Gastrocnemius medialis (tissue), 4 donors: ENCODE data around the gene ENKUR. TPM values are rescaled to one million over a fixed set of nuclear protein-coding genes. Genes with fewer than 3 reads are reported as not detected.
"Not testable (repeated sequence)": the region's sequence is repeated elsewhere in the genome, so short reads cannot be mapped to it uniquely, and the experiment has no call there.

Experiments used
- ATAC-seq, 2 donors: fragments of 150-250 bp; one replicate each; pipeline ENCODE4 v1.9.1; 2016
- DNase-seq, 2 donors: peaks; one replicate each; pipeline ENCODE4 v3.0.0-alpha.2; 2019
- H3K27ac ChIP-seq, 4 donors: fragments of 200-600 bp; sonication (generic); 1 replicate in 1 of 4; 2 replicates in 3 of 4; pipeline ENCODE4 v1.5.1; 2016 to 2018; ENCODE audit warnings: mild to moderate bottlenecking in 2 of 4, moderate library complexity in 1 of 4
- H3K27me3 ChIP-seq, 3 donors: fragments of 200-600 bp; sonication (generic) in 2 of 3; 1 replicate in 1 of 3; 2 replicates in 2 of 3; pipeline versions ENCODE4 v1.5.1 to v1.6.0; 2016 to 2019; ENCODE audit warnings: mild to moderate bottlenecking in 1 of 3, moderate library complexity in 1 of 3
- H3K36me3 ChIP-seq, 2 donors: fragments of 200-600 bp; sonication (generic) in 1 of 2; one replicate each; pipeline ENCODE4 v1.5.1; 2017 to 2018
- H3K4me1 ChIP-seq, 2 donors: fragments of 200-600 bp; sonication (generic) in 1 of 2; one replicate each; pipeline ENCODE4 v1.5.1; 2016 to 2017; ENCODE audit warnings: mild to moderate bottlenecking in 2 of 2
- H3K4me3 ChIP-seq, 4 donors: fragments of 200-600 bp; sonication (generic) in 3 of 4; 1 replicate in 1 of 4; 2 replicates in 3 of 4; pipeline ENCODE4 v1.5.1; 2016 to 2019; ENCODE audit warnings: mild to moderate bottlenecking in 2 of 4
- H3K9me3 ChIP-seq, 3 donors: fragments of 200-600 bp; sonication (generic) in 2 of 3; 1 replicate in 1 of 3; 2 replicates in 2 of 3; pipeline ENCODE4 v1.5.1; 2016 to 2019
- POLR2A ChIP-seq, 2 donors: fragments of 450-650 bp; IDR thresholded peaks; one replicate each; pipeline ENCODE4 v1.6.1; 2017; ENCODE audit warnings: antibody characterized with exemption in 2 of 2, mild to moderate bottlenecking in 2 of 2, moderate library complexity in 2 of 2
- in situ Hi-C, 4 donors: fragments of 200-750 bp; cut with MboI; loops; one replicate each; pipeline versions ENCODE4 v1.15.0 to v1.8.0; 2017; ENCODE audit warnings: low sequenced_read_pairs in 4 of 4
- intact Hi-C: fragments of 100-400 bp; cut with DNase I; formaldehyde crosslinking; loops from one replicate; pipeline ENCODE4 v1.15.1; 2023; ENCODE audit warnings: low total_unique reads
- total RNA-seq, 4 donors: library from RNA; depleted of rRNA; stranded (reverse); fragments of >200 nt; gene quantifications; one replicate each; pipeline versions ENCODE4 v1.1.0 to v1.2.3, GENCODE V29; 2016
- TF ChIP-seq, protein P1 (sequence below), 5 experiments: fragments of 450-650 bp in 3 of 5; fragments of 200-600 bp in 2 of 5; sonication (generic) in 2 of 5; IDR thresholded peaks in 4 of 5; conservative IDR thresholded peaks in 1 of 5; 1 replicate in 4 of 5; 2 replicates in 1 of 5; pipeline ENCODE4 v1.5.1; 2016 to 2019; ENCODE audit warnings: antibody characterized with exemption in 5 of 5, mild to moderate bottlenecking in 3 of 5, moderate library complexity in 3 of 5

Gene ENKUR
- total RNA-seq, 4 donors from 2014 or later: not detected

DNA sequence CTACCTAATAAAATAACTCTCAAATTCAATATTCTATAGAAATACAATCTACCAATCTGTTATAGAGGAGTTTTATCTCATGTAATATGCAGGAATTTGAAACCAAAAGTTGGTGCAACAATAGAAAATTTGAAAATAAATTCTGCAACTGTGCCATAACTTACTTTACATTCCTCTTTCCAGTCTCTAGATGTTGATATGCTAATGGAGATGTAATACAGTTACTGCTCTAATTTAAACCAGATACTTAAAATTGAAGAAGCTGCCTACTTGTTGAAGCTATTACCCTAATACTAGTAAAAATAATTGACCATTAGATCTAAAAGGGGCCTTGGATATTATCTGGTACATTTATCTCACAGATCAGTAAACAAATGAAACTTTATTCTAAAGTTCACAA lies 1.4 kb downstream of the ENKUR start:
- DNase-seq: no peak
- Histone ChIP-seq H3K4me3 (no peak overlapping the region), H3K27me3 (no peaks in the 10 kb centered on the region), H3K36me3 (no peaks in the 10 kb centered on the region), H3K27ac (no peak overlapping the region), H3K9me3 (no peaks in the 10 kb centered on the region), H3K4me1 (peaks cover 13 to 16% of the 10 kb centered on the region in 2 donors)
- in situ Hi-C loops (no loop called here), intact Hi-C loops (loop anchor here (10.0 kb wide), 2 partner anchors 380 to 810 kb away; partner anchors contain the start of gene KIAA1217)
- TF ChIP-seq, protein P1, sequence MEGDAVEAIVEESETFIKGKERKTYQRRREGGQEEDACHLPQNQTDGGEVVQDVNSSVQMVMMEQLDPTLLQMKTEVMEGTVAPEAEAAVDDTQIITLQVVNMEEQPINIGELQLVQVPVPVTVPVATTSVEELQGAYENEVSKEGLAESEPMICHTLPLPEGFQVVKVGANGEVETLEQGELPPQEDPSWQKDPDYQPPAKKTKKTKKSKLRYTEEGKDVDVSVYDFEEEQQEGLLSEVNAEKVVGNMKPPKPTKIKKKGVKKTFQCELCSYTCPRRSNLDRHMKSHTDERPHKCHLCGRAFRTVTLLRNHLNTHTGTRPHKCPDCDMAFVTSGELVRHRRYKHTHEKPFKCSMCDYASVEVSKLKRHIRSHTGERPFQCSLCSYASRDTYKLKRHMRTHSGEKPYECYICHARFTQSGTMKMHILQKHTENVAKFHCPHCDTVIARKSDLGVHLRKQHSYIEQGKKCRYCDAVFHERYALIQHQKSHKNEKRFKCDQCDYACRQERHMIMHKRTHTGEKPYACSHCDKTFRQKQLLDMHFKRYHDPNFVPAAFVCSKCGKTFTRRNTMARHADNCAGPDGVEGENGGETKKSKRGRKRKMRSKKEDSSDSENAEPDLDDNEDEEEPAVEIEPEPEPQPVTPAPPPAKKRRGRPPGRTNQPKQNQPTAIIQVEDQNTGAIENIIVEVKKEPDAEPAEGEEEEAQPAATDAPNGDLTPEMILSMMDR (IDR thresholded peaks at IDR 0.05 in 4 of 5, conservative IDR thresholded peaks at IDR 0.05 in 1 of 5): no peak
- TF ChIP-seq POLR2A (IDR thresholded peaks at IDR 0.05): no peak
- ATAC-seq: no peak

DNA sequence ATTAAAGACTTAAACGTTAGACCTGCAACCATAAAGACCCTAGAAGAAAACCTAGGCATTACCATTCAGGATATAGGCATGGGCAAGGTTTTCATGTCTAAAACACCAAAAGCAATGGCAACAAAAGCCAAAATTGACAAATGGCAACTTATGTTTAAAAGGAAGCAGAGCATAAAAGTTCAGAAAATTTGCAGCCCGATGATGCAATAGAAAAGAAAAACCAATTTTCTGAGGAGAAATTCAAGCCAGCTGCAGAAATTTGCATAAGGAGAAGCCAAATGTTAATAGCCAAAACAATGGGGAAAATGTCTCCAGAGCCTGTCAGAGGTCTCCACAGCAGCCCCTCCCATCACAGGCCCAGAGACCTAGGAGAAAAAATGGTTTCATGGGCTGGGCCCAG lies 4.4 kb downstream of the ENKUR start:
- H3K4me1 ChIP-seq, in situ Hi-C loops, H3K27ac ChIP-seq, ATAC-seq, H3K9me3 ChIP-seq, H3K27me3 ChIP-seq, DNase-seq, H3K36me3 ChIP-seq, H3K4me3 ChIP-seq: not testable (repeated sequence)
- intact Hi-C loops: loop anchor here (10.0 kb wide), 2 partner anchors 377 to 807 kb away; partner anchors contain the start of gene KIAA1217

DNA sequence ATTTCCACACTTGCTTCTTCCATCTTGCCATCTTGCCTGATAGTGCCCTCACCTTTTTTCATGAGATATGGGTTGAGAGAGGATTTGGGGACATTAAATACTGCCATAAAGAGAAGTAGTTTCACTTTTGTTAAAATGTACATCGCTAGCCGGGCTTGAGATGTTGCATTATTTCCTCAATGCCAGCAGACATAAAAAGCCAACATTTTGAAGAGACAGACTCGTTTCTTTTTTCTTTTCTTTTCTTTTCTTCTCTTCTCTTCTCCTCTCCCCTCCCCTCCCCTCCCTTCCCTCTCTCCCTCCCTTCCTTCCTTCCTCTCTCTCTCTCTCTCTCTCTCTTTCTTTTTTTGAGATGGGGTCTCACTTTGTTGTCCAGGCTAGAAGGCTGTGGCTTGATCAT lies 17.9 kb downstream of the ENKUR start:
- no peak overlapping the region for H3K27ac ChIP-seq
- H3K27me3 ChIP-seq: no peaks in the 10 kb centered on the region
- no peaks in the 10 kb centered on the region for H3K36me3 ChIP-seq
- DNase-seq (no peak), ATAC-seq (no peak)
- peaks cover 0 to 8% (median 0%) of the 10 kb centered on the region in 3 donors for H3K9me3 ChIP-seq
- H3K4me1 ChIP-seq: no peaks in the 10 kb centered on the region
- intact Hi-C loops: no loop called here
- in situ Hi-C loops: loop anchor here (25.0 kb wide), 2 partner anchors 261 to 361 kb away; no protein-coding TSS in a partner anchor
- no peak for TF ChIP-seq POLR2A (IDR thresholded peaks at IDR 0.05)
- TF ChIP-seq, protein P1 (IDR thresholded peaks at IDR 0.05 in 4 of 5, conservative IDR thresholded peaks at IDR 0.05 in 1 of 5): no peak
- H3K4me3 ChIP-seq: no peak overlapping the region

DNA sequence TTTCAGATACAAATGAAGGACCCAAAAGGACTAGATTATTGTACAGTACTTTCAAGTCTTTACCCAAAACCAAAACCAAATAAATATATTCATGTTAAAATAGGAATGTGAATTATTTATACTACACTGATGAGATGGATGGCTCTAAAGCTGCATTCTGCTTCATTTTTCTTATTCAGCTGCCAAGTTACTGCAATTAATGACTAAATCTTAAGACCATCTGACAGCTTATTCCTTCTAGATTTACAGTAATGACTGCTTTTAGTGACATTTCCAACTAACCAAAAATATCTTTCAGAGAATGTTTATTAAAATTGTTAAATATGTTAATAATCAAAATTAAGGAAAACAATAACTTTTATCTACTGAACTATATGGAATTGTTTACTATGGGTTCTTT lies 20.9 kb downstream of the ENKUR start:
- no peak for ATAC-seq
- Histone ChIP-seq H3K4me3 (no peak overlapping the region), H3K27ac (no peak overlapping the region), H3K36me3 (no peaks in the 10 kb centered on the region), H3K9me3 (peaks cover 0 to 1% (median 0%) of the 10 kb centered on the region in 3 donors), H3K27me3 (no peaks in the 10 kb centered on the region), H3K4me1 (no peaks in the 10 kb centered on the region)
- in situ Hi-C loops (loop anchor here (25.0 kb wide), 2 partner anchors 258 to 358 kb away; no protein-coding TSS in a partner anchor), intact Hi-C loops (no loop called here)
- no peak for DNase-seq
- TF ChIP-seq POLR2A (IDR thresholded peaks at IDR 0.05): no peak
- TF ChIP-seq, protein P1 (IDR thresholded peaks at IDR 0.05 in 4 of 5, conservative IDR thresholded peaks at IDR 0.05 in 1 of 5): no peak

DNA sequence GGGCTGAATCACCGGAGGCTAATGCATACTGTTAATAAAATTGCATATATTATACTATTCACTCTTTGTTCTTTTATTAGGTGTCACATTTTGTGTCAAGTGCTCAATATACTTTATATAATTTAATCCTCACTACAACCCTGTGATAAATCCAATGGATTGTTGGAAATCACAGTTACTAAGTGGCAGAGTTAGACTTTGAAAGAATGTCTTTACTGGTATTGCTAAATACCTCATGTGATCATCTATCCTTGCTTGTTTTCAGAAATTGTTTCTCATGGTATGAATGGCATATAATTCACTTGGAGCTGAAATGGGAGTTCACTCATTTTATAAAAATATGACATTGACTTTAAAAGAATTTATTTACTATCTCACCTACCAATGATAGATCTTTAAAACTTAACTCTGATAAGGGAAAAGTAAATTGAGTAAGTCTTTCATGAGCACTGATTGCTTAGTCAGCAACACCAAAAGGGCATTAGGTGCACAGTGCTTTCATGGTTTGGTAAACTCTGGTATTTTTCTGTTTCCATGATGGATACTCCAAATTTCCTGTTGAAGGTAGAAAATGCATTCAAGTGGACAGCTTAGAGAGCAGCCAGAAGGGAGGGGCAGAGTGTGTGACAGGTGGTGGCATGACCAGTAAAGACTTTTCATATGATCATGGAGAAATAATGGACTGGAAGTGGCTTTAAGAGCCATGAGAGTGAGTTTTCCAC lies 22.6 kb downstream of the ENKUR start:
- in situ Hi-C loops (loop anchor here (25.0 kb wide), 2 partner anchors 256 to 356 kb away; no protein-coding TSS in a partner anchor), intact Hi-C loops (loop anchor here (5.0 kb wide), 1 partner anchor 351 kb away; no protein-coding TSS in a partner anchor)
- no peaks in the 10 kb centered on the region for H3K4me1 ChIP-seq
- TF ChIP-seq, protein P1 (IDR thresholded peaks at IDR 0.05 in 4 of 5, conservative IDR thresholded peaks at IDR 0.05 in 1 of 5): no peak
- no peak for TF ChIP-seq POLR2A (IDR thresholded peaks at IDR 0.05)
- no peak overlapping the region for H3K27ac ChIP-seq
- no peaks in the 10 kb centered on the region for H3K27me3 ChIP-seq
- ATAC-seq (no peak), DNase-seq (no peak)
- H3K36me3 ChIP-seq: no peaks in the 10 kb centered on the region
- H3K9me3 ChIP-seq: no peaks in the 10 kb centered on the region
- no peak overlapping the region for H3K4me3 ChIP-seq
